ENCODE data around the gene GATB.
"Not testable (repeated sequence)": the region's sequence is repeated elsewhere in the genome, so short reads cannot be mapped to it uniquely, and the experiment has no call there.

Gene GATB

DNA sequence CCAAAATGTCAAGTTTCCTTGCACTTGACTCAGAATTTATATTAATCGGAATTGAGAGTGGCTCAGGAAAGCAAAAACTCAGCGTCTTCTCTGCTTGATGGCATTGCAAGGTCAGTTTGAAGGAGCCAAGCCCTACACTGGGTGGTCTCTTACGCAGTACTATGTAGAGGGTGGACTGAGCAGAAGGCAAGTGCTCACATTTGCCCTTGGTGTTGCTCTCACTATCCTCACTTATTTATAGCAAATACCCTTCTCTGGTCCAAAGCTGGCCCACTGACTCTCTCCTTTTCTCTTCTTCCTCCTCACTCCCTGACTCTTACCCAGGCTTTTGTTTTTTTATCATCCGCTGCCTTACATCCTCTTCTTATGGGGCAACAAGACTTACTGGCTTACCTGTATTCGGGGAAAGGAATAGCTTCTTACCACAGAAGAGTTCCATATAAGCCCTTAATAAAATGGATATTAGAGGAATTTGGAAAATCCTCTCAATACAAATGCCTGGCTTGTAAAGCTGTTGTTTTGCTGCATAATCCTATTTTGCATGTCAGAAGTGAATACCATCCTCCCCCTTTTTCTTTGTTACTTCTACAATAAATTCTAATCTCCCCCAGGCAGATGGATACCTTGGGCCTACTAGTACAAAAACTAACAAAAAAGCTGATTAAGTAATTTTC is 24.8 kb upstream of the GATB start:
- DNase-seq = no peak

DNA sequence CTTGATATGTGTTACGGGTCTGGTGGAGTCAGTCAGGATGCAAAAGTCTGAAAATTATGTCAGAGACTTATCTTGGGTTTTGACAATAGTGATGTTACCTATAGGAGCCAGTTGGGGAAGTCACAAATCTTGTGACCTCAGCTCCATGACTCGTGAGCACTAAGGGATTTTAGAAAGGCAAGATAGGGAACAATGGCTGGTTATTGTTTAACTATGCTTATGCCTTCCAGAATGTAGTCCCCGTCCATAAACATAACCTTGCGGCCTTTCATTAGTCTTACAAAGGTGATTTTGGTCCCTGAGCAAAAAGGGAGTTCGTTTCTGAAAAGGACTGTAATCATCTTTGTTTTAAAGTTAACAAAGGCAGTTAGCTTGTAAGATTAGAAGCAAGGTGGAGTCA is 23.9 kb upstream of the GATB start:
- no peak for DNase-seq

DNA sequence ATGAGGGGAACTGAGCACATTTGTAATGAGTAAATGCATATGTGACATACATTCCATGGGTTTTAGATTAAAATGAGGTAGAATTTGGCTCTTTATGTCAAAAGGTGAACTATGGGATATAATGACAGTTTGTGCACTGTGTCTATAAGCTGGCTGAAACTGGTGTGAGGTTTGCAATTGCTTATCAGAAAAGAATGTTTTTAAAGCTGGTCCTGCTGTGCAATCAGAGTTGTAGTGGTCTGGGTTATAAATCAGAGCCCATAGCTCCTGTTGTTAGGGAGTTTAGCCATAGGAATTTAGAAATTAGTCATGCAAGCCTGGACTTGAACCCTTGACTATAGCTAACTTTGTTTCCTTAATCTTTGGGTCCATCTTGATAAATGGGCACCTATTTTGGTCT is 23.1 kb upstream of the GATB start:
- DNase-seq = no peak

DNA sequence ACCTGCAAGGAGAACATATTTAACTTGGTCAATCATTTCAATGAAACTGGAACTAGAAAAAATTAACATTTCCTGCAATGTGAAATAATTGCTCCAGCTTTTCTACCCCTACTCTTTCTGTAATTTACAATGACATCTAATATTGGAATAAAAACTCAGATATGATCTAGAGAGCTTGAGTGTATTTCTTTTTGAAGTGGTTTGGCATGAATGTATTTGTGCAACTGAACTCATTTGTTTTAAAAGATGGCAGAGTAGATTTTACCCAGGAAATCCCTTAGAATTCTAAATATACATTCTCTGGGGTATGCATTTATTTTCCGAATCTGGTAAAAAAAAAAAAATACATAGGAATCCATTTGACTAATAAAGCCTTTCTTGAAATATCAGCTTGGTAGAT is 21.5 kb upstream of the GATB start:
- no peak for DNase-seq

DNA sequence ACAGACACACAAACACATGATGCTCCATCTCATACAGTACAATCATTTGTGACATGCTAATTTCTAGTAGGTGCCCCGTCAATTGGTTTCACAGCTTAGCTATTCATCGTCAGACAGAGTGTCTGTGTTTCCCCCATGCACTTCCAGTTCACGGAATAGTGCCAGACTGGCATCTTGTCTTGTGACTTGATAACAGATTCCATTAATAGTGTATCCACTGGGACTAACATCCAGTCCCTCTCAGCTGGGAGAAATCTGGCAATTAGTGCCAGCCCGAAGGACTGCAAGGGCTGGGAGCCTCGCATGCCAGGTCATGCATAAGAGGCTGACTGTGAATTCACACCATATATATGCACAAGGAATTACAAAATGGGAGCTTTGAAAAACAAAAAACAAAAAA is 20.2 kb upstream of the GATB start:
- no peak for DNase-seq

DNA sequence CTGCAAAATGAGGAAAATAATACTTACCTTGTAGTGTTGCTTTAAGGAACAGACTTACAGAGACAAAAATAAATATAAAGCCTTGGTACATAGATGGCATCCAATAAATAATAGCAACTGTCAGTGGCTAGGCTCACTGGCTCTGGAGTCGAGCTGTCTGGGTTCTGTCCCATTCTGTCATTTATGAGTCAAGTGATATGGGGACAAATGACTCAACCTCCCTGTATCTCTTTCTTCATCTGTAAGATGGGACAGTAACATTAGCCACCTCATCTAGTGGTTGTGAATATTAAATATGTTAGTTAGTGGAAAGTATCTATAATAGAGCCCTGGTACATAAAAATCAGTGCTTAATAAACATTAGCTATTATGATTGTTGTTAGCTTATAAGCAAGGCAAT is 16.7 kb upstream of the GATB start:
- DNase-seq = no peak

DNA sequence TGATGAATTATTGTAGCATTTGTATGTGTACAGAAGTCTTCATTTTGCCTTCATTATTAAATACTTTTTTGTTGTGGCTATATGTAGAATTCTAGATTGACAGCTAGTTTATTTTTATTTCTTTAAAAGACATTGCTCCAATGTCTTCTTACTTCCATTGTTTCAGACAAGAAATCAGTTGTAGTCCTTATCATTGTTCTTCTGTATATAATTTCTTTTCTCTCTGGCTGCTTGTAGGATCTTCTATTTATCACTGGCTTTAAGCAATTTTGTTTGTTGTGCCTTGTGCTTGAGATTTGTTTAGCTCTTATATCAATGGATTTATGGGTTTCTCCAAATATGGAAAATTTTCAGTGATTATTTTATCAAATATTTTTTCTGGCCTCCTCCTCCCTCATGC is 13.5 kb upstream of the GATB start:
- DNase-seq = no peak

DNA sequence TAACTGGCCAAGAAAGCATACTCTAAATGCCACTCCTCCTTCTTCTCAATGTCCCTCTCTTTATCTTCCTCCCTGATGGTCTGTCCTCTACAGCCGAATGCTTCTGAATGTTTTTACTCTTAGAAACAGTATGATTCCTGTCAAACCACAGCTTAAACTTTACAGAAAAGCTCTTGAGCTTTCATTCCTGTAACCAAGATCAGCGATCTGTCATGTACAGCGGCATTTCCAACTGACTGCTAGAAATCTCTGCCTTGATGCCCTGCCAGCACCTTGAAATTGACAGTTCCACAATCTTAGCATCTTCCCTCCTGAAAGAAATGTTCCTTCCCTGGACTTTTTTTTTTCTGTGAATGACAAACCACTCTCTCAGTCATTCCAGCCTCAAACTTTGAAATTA is 11.5 kb upstream of the GATB start:
- DNase-seq = no peak

DNA sequence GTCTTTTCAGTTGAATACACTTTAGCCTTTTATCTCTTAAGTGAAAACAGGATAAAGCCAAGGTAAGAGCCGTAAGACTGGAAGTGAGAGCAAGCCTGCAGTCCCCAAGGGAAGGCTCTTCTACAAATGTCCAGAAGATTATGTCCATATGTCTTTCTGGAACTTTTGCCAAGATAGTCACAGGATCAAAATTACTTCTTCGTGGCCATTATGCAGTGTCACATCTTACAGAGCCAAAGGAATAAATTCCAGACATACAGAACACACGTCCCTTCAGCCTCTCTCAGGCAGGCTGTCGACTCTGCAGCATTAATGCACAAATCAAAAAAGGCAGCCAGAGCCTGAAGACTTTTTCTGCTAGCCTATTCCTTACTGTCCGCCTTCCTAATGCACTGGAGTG is 10.9 kb upstream of the GATB start:
- DNase-seq = no peak

DNA sequence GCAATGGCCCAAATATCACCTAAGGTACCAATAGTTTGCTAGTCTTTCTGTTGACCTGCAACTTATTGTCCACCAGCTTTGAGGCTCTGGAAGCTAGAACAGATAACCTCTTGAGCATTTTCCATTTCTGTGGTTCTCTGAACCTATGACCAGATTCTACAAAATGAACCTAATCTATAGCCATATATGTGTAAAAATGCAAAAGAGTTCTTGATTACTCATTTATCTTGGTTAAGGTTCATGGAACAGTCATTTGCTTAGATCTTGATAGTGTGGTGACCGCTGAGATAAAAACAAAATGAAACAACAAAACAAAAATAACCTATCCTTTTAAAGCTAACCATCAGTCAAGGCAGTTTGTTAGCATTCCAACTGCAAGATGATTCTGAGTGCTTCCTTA is 9.3 kb upstream of the GATB start:
- DNase-seq = no peak

DNA sequence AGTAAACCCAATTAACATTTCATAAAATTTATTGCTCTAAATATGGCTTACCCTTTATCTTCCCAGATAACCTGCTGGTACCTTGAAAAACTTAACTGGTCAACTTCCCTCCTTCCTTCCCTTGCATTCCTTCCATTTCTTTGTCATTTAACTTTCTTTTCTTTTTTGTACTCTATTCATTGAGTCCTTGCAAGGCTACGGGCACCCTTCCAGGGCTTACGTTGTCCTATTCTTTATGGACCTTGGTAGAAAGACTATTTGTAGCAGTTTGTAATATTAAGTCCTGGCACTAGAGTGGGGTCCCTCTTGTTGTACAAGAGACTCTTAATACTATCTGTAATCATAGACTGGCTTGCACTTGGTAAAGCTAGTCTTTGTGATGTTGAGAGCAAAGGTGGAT is 8.0 kb upstream of the GATB start:
- no peak for DNase-seq

DNA sequence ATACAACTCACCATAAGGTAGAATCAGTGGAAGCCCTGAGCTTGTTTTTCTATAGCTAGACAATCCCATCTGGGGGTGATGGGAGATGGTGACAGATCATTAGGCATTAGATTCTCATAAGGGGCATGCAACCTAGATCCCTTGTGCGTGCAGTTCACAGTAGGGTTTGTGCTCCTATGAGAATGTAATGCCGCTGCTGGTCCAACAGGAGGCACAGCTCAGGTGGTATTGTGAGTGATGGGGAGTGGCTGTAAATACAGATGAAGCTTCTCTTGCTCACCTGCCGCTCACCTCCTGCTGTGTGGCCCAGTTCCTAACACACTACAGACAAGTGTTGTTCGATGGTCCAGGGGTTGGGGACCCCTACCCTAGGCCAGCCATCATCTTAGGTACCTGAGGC is 5.9 kb upstream of the GATB start:
- no peak for DNase-seq

DNA sequence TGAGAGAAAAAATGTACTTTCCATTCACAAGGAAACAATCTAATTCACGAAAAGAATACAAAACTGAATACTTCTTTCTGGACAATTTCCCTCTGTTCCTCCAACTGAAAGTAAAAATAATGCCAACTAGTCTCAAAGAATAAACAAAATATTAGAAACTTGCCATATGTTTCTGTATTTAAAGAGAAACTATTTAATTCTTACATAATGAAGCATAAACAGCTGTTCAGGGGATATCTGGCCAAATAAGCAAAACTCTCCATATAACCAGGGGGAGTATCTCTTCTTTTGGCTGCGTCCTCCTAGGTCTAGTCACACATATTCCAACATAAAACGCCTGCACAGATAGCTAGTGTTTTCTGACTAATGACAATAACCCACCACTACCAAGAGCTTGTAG is 805 bp downstream of the GATB start:
- DNase-seq = no peak

DNA sequence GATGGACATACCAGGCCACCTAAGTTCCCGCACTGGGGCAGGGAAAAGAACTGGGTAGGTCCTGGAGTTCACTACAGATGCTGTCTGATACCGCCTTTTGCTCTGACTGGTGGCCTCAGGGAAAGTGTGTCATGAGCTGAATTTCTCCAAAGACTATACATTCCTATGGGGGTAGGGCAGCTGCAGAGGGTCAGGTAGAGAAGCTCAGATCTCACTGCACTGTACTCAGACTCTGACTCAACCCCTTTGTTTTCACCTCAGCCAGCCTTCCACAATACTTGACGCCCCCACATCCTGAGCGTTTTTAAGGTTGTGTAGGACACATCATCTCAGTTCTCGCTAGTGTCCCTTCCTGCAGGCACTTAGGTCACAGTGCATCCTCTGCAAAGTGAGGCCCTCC is 7.8 kb downstream of the GATB start:
- DNase-seq = no peak

DNA sequence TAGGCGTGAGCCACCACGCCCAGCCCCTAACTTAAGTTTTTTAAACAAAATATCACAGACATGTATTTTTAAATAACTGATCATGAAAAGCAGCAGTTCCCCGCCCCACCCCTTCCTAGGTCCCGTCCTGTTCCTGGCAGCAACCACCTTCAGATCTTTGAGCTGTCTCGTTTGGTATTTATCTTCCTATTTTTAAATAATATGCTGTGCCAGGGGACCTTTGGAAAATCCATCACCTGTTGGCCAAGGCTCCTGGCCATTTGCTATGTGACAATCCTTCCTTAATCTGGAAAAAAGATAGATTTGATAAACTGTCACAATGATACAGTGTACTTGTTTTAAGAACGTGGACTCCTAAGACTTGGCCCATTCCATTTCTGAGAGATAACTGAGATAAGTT is 10.7 kb downstream of the GATB start:
- DNase-seq = no peak

DNA sequence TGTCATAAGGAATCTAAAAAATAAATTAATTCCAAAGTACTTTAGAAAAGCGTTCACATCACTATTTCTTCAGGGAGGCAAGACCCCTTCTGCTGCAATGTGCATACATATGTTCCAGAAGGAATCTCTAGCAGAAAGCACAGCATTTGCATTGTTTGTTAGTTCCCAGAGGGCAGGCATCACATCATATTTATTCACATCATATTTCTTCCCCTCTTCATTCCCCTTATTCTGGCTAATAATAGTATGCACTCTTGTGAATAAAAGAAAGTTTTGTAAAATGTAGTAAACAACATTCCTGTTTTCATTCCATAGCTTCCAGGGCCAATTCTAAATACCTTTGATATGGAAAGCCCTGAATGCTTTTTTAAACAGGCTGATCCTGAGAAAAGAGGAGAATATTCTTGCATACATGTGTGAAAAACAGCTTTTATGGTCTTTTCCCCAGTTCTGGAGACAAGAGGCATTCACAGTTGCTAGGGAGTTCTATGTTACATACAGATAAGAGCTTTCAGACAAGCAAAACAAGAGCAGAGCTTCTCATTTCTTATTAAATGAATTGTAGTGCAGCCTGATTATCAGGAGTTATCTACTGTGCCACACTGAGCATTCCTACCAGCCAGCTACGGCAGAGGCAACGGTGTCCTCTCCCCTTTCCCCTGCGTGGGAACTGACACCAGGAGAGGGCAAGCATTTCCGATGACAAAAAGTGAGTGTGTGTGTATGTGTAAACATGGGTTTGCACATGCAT is 15.2 kb downstream of the GATB start:
- DNase-seq = no peak

DNA sequence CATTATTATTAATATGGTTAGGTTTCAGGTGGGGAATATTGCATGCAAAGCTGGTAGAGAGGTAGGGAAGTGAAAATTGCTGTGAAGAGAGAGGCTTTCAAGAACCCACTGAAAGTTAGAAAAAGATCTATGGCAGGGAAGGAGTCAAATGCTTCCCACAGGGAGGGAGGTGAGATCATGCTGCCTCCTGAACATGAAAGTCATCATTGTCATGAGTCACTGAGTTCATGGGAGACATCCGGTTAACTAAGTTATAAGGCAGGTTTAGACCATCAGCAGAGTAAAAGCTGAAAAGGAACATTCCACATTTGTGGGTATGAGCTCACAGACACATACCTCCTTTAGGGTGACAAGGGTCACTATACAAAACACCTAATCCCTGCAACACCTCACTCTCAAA is 16.2 kb downstream of the GATB start:
- DNase-seq = no peak

DNA sequence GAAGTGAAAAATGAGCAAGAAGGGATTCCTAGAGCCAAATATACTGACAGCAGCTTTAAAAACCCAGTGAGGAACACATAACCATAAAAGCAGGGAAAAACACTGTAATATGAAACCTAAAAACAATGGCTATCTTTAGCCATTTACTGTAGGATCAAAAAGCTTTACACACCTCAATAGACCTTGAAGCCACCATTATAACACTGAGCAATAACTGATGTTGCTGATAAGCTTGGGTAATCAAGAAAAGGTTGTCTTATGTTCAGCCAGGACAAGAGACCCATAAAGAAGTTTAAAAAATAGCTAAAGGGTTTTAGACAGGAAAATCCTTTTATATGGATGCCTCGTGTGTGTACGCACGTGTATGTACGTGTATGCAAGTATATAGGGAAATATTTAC is 16.9 kb downstream of the GATB start:
- DNase-seq = no peak

DNA sequence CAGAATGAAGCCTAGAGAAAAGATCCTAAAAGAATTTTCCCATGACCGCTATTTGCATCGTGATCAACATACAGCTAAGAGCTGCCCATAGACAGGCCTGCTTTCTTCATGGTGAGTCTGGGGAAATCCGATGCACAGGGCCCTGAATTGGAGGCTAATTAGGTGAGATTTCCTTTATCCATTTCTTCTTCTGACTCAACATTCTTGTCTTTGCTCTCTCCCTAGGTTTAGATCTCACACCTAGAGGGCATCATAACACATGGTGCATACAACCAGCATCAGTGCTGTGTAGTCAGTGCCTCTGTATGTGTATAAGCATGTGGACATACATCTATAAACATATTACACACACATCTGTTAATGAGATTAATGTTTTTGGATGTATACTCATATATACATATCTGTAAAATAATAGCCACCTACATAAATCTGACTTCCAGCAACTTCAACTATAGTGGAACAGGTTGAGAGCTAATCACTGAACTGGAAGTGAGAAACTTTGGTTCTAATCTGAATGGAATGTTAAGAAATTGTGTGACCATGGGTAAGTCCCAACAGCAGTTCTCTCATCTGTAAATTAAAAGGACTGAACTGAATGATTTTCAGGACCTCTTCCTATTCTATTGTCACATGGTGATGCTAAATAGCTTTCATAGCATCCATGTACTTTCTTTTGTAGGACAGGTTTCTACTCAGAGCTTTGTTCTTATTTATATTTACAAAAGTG is 17.5 kb downstream of the GATB start:
- no peak for DNase-seq

DNA sequence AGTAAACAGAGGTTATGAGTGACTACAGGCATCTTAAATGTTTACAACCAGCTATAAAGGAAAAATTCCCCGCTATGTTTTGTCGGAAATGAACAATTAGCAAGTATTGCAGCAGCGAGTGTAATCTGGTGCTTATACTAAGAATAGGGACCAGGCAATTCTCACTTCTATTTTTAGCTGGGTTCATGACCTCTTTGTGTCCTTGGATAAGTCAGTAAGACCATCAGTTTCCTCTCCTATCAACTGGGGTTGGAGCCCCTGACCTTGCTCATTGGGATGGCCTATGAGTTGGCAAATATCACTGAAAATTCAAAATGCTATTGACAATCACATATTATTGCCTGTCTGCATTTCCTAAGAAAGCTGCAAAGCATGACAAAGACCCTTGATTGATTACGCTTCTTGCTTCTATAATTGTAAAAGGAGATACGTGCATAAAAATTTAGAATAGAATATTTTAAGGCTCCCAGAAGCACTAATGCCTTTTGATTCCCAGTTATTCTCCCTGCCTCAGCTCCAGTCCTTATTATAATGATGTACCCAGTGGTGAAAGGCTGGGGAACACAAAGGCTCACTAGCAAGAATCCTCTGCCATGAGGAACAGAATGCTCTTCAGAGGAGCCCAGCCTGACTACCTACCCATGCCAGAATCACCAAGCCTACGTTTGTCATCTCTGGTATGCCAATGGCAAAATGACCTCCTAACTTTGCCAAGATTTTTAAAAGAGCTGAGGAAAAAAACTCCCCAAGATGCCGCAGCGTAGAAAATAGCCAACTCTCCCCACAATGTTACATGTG is 21.9 kb downstream of the GATB start:
- DNase-seq = no peak

DNA sequence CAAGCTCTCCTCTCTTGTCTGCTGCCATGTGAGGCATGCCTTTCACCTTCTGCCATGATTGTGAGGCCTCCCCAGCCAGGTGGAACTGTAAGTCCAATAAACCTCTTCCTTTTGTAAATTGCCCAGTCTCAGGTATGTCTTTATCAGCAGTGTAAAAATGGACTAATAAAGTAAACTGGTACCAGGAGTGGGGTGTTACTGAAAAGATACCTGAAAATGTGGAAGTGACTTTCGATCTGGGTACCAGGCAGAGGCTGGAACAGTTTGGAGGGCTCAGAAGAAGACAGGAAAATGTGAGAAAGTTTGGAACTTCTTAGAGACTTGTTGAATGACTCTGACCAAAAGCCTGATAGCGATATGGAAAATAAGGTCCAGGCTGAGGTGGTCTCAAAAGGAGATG is 24.0 kb downstream of the GATB start:
- not testable (repeated sequence) for DNase-seq

DNA sequence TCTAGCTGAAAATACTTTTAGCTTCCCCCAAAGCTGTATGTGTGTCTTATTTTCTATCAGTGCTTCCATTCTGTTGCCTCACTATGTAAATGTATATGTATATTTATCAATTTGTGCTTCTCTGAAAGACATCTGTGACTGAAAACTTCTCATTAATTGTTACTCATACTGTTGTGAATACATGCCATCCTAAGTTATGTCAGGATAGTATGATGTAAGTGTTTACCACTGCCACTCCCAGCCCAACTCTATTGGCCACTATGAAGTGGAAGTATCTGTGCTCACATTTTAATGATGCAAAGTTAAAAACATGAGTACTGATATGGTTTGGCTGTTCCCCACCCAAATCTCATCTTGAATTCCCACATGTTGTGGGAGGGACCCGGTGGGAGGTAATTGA is 24.4 kb downstream of the GATB start:
- DNase-seq = no peak

DNA sequence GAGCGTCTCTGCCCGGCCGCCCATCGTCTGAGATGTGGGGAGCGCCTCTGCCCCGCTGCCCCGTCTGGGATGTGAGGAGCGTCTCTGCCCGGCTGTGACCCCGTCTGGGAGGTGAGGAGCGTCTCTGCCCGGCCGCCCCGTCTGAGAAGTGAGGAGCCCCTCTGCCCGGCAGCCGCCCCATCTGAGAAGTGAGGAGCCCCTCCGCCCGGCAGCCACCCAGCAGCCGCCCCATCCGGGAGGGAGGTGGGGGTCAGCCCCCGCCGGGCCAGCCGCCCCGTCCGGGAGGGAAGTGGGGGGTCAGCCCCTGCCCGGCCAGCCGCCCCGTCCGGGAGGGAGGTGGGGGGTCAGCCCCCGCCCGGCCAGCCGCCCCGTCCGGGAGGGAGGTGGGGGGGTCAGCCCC is 29.1 kb downstream of the GATB start:
- not testable (repeated sequence) for DNase-seq
